GM19463 (cell line): ENCODE results near the gene RNPS1.
"Not testable (repeated sequence)": the region's sequence is repeated elsewhere in the genome, so short reads cannot be mapped to it uniquely, and the experiment has no call there.

ENCODE experiments used
- ATAC-seq: cut with Tn5 transposase; IDR thresholded peaks from one replicate; pipeline ENCODE4 v1.9.1; 2021; ENCODE audit warnings: mild to moderate bottlenecking, moderate library complexity; ENCODE audit not compliant: unreplicated experiment

Gene RNPS1

DNA sequence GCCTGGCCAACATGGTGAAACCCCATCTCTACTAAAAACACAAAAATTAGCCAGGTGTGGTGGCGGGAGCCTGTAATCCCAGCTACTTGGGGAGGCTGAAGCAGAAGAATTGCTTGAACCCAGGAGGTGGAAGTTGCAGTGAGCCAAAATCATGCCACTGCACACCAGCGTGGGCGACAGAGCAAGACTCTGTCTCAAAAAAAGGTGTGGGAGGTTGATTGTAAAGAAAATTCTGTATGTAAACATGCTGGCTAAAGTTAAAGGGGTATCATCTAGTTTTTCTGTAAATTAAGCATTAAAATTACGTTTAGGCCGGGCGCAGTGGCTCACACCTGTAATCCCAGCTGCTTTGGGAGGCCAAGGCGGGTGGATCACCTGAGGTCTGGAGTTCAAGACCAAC lies 9.4 kb downstream of the RNPS1 start:
- not testable (repeated sequence) for ATAC-seq

GRCh38 chr16:2257726-2258125 lies 10.2 kb downstream of the RNPS1 start:
- no peak for ATAC-seq

DNA sequence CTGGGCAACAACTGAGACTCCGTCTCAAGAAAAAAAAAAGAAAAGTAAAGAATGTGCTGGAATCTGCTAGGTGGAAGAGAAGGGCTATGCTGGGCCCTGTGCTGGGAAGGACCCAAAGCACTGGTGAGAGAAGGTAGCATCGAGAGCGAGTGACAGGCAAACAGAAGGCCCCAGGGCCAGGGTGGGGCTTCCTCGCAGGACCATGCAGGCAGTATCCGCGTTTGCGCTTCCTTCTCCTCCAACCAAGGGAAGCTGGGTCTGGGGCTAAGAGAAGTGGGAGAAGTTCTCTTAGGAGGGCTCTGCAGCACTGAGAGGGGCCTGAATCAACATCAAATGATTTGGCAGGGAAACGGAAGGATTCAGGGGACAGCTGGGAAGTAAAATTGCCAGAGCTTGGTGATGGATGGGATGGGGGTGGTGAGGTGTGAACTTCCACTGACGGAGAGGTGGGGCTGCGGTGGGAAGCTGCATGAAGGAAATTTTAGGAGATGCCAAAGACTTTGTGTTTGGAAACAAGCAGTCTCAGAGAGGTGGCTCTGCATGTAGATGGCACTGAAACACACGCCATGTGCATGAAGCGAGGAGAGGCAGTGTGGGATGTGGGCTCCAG lies 11.3 kb downstream of the RNPS1 start:
- no peak for ATAC-seq

GRCh38 chr16:2253293-2253692 lies 14.6 kb downstream of the RNPS1 start:
- ATAC-seq, result no peak

GRCh38 chr16:2252806-2253148 lies 15.1 kb downstream of the RNPS1 start:
- no peak for ATAC-seq

DNA sequence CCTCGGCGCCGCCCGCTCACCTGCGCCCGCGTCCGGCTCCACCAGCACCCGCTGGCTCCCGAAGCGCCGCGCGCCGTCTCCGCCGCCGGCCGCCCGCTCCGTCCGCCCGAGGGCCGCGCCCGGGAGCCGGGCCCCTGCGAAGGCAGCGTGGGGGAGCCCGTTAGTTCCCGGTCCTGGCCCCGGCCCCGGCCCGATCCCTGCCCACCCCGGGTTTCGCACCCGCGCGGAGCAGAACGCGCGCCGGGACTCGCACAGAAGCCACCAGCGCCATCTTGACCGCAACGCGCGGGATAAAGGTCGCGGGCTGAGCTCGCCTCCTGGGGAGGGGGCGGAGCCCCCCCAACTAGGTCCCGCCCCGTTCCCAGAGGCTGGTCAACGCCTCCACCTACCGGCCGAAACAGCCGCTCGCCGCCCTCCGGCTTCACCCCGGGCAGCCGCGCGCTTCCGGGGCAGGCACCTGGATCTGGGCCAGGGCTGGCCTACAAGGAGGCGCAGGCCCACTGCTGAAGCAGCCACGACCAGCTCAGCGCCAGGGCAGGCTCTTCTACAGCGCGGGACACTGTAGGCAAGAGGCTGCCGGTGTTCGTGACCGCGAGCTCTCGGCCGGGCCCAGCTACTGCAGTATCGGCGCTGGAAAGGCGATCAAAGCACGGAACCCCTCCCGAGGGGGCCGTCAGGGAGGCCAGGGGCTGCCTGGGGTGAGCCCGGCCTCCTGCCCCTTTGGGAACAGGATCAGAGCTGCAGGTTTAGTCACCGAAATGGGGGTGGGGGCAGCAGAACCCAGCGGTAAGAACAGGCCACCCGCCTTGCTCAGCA lies 16.4 kb downstream of the RNPS1 start, which contains the start of gene ECI1:
ECI1 (minus strand) TSS at position 292 of the 816 bp plus-strand sequence; CDS start at position 271, 21 bp downstream.
- peak; percentile 87 for ATAC-seq

- no peak for ATAC-seq
Observed at GRCh38 chr16:2250652-2251295, 17.2 kb downstream of the RNPS1 start.

GRCh38 chr16:2246301-2246885 lies 21.5 kb downstream of the RNPS1 start:
- ATAC-seq, result no peak

DNA sequence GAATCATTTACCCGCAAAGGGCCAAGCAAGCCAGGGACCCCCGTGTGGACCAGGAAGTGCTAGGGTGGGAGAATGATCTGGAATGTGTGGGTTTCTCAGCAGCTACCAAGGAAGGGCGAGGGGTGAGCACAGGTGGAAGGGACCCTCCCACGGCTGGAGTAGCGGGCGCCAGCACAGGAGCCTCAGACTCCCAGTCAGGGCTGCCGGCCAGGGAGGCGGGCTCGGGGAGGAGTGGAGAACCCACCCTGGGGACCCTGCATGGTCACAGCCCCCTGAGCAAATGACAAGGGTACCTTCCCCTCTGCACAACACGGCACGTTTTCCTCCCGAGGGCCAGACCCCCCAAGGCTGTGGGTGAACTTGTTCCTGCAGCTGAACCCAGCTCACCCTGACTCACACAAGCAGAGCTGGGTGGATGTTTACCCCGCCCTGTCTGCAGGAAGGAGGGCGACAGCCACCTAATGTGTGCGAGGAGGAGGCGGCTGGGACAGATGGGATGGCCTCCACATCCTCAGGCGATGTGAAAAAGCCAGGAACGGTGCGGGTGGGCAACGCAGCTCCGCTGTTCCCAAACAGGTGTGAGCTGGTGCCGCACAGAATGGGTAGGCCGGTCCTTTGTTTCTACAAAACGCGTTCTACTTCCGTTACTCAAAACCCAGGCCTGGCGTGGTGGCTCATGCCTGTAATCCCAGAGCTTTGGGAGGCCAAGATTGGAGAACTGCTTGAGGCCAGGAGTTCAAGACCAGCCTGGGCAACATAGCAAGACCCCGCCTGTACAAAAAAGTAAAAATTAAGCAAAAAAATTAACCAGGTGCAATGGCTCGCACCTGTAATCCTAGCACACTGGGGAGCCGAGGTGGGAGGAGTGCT lies 22.8 kb downstream of the RNPS1 start:
- no peak for ATAC-seq

DNA sequence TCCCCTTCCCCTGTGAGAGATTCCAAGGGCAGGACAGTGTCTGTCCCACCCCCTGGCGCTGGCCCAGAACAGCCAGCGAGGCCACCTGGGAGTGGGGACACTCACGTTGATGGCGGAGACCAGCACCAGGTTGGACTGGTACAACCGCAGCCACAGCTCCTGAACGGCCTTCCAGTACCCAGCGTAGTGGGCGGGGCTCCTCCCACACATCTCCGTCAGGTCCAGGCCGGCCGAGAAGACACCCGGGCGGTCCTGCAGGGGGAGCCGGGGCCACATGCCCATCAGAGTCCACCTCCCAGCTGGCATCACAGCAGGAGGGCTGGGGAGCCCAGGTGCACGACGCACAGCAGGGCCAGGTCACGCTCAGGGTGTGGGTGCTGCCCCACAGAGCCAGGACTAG lies 23.6 kb downstream of the RNPS1 start:
- ATAC-seq, result no peak

GRCh38 chr16:2243781-2244180 lies 24.1 kb downstream of the RNPS1 start:
- no peak for ATAC-seq

- ATAC-seq, result no peak
Observed at GRCh38 chr16:2243031-2243528, 24.8 kb downstream of the RNPS1 start.

DNA sequence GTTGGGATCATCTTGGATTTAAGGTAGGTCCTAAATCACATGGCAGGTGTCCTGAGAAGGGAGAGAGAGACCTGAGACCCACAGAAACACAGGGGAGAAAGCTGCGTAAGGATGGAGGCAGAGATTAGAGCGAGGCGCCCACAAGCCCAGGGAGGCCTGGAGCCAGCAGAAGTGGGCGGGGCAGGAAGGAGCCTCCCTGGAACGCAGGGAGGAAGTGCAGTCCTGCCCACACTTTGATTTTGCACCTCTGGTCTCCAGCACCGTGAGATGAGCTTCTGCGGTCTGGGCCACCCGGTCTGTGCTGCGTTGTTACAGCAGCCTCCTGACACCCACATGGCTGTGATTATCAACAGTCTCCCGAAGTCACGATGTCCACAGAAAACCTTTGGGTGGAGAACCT lies 25.3 kb downstream of the RNPS1 start:
- no peak for ATAC-seq

DNA sequence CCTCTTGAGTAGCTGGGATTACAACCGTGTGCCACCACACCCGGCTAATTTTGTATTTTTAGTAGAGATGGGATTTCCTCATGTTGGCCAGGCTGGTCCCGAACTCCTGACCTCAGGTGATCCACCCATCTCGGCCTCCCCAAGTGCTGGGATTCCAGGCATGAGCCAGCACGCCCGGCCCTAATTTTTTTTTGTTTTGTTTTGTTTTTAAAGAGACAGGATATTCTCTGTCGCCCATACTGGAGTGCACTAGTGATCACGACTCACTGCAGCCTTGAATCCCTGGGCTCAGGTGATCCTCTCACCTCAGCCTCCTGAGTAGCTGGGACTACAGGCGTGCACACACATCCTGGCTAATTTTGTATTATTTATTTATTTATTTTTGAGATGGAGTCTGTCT lies 27.6 kb downstream of the RNPS1 start:
- not testable (repeated sequence) for ATAC-seq

GRCh38 chr16:2238838-2239675 lies 28.9 kb downstream of the RNPS1 start:
- no peak for ATAC-seq

- ATAC-seq, result no peak
Observed at GRCh38 chr16:2238150-2238837, 29.6 kb downstream of the RNPS1 start.

DNA sequence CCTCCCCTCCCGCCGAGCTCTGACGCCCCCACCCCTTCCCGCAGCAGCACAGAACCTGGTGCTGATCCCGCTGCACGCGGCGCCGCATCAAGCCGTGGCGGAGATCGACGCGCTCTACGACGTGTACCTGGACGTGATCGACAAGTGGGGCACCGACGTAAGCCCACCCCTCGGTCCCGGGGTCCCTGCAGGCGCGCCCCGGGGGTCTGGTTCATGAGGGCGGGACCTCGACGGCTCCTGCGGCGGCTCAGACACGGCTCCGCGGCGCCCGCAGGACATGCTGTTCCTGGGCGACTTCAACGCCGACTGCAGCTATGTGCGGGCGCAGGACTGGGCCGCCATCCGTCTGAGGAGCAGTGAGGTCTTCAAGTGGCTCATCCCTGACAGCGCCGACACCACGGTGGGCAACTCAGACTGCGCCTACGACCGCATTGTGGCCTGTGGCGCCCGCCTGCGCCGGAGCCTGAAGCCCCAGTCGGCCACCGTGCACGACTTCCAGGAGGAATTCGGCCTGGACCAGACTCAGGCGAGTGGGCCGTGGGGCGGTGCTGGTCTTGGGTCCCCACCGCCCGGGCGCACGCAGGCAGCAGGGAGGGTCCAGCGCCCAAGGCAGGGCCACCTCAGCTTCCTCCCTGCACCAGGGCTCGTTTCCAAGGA lies 30.3 kb downstream of the RNPS1 start:
- ATAC-seq, result no peak

DNA sequence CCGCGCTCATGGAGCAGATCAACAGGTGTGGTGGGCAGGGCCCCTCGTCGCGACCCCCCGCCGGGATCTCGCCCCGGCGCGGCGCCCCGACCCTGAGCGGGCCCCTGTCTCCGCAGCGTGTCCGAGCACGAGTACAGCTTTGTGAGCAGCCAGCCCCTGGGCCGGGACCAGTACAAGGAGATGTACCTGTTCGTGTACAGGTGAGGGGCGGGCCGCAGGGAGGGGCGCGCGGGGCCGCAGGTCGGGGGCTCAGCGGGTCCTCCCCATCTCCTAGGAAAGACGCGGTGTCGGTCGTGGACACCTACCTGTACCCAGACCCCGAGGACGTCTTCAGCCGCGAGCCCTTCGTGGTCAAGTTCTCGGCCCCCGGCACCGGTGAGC lies 30.8 kb downstream of the RNPS1 start:
- ATAC-seq, result no peak
